HG02943 (cell line): ENCODE measurements around the gene GSC2.

Experiments used
- ATAC-seq: cut with Tn5 transposase; IDR thresholded peaks from one replicate; pipeline ENCODE4 v1.9.1; 2021; ENCODE audit warnings: mild to moderate bottlenecking, low read depth, moderate library complexity; ENCODE audit not compliant: unreplicated experiment

Gene GSC2

DNA sequence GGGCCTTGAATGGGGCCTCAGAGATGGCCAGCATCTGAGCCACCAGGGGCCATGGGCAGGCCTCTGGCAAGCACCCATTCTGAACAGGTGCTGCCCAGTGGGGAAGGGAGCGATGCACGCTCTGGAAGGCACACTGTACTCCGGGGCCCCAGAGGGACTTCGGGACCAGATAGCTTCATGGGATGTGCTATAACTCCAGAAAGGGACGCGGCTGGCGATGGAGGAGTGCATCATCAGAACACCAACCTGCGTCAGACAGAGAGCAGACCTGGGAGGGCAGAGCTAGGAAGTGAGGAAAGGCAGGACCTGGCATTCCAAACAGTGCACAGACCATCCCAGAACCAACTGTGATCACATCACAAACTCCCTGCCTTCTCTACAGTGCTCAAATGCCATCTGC is 44.6 kb downstream of the GSC2 start:
- no peak for ATAC-seq

DNA sequence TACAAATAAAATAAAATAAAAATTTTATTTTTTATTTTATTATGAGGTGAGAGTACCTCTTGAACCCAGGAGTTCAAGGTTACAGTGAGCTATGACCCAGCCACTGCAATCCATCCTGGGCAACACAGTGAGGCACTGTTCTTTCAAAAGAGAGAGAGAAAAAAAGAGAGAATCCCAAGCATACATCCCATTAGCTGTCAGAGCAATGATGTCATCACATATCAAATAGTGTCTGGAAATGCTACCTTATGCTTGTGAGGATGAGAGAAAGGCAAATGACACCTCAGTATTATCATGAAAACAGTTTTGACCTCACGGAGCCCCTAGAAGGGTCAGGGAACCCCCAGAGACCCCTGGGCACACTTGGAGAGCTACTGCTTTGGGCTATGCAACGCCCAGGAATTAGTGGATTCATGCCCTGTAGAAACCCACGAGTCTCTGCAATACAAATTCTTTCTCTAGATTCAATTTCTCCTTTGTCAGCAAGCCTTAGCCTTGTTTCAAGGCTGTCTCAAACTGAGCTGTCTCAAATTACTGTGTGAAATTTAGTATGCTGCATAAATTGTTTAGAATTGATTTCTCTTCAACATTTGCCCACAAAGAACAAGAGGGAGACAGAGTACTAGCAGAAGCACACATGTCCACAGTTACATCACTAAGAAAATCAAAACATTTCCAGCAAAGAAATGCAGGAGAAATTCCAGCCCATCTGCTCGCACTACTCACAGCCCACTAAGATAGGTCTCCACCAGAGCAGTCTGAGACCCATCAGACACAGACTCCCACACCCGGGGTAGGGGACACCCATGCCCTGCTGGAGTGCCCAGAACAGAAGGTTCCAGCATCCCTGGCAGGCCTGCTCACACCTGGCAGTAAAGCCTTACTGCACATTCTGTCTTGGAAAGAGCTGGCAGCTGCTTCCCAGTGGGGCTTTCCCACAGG is 45.9 kb downstream of the GSC2 start:
- ATAC-seq: no peak

DNA sequence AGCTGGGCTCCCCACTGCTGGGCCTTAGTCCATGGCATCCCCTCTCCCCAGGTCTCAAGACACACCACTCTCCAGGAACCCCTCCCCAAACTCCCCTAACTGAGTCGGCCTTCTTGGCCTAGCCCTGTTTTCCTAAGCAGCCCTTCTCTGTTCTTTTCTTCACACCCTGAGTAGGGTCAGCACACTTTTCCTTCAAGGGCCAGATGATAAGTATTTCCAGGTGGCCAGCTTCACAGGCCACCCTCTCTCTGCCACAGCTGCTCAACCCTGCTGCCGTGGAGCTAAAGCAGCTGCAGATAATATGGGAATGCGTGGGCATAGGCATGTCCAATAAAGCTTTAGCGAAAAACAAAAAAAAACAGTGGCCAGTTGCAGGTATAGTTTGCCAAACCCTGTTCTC is 51.9 kb downstream of the GSC2 start:
- no peak for ATAC-seq

DNA sequence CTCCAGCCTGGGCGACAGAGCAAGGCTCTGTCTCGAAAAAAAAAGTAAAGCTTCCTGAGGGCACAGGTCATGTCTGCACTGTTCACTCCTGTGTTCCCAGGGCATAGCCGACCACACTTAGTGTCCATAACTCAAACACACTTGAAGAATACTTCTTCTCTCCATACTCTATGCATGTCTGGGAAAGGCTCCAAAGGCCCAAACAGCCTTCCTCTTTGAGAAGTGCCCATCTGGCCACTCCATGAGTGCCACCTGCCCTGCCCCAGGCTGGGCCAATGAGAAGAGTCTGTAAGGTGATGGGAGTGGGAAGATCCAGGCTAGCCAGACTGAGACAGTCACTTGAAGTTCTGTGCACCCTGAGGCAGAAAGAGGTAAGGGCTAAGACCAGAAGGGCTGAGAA is 52.6 kb downstream of the GSC2 start:
- ATAC-seq: no peak
